ENCODE data around the gene EMB. TPM values are rescaled to one million over a fixed set of nuclear protein-coding genes. Genes with fewer than 3 reads are reported as not detected.
"Not testable (repeated sequence)": the region's sequence is repeated elsewhere in the genome, so short reads cannot be mapped to it uniquely, and the experiment has no call there.

EMB gene
- total RNA-seq, 1 donor from 2014 or later, result 49.1 TPM

GRCh38 chr5:50423100-50423799 lies 17.8 kb downstream of the EMB start:
- DNase-seq (ENCODE audit: low spot score), result not testable (repeated sequence)

GRCh38 chr5:50421184-50421950 lies 19.7 kb downstream of the EMB start:
- DNase-seq (ENCODE audit: low spot score), result not testable (repeated sequence)

DNA sequence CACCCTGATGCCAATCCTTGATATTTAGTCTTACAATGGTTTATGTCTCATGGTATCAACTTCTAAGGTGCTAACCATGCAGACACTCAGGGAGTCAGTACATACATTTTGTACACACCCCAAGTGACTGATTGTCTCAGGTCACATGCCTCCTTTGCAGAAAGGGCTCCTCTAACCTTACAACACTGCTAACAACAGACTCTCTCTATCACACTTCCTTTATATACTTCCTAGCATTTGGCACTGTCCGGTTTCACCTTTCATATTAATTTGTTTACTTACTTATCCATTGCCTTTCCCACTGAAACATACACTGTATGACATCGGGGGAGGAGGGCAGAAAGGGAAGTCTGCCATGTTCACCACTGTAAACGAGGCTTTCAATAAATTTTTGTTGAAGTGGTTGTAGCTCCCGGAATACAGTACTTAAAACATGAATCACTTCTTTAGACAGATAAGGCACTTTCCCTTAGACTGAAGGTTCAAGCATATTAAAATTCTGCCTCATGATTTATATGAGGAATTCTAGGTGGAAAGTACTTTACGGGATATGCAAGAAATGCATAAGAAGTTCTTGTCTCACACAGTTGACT lies 20.6 kb downstream of the EMB start:
- no peak for DNase-seq (ENCODE audit: low spot score)

DNA sequence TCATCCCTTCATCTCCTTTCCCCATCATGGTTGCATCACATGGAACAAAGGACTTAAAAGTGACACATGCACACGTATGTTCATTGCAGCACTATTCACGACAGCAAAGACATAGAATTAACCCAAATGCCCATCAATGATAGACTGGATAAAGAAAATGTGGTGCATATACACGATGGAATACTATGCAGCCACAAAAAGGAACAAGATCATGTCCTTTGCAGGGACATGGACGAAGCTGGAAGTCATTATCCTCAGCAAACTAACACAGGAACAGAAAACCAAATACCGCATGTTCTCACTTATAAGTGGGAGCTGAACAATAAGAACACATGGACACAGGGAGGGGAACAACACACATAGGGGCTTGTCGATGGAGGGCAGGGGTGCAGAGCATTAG lies 21.4 kb downstream of the EMB start:
- not testable (repeated sequence) for DNase-seq (ENCODE audit: low spot score)

DNA sequence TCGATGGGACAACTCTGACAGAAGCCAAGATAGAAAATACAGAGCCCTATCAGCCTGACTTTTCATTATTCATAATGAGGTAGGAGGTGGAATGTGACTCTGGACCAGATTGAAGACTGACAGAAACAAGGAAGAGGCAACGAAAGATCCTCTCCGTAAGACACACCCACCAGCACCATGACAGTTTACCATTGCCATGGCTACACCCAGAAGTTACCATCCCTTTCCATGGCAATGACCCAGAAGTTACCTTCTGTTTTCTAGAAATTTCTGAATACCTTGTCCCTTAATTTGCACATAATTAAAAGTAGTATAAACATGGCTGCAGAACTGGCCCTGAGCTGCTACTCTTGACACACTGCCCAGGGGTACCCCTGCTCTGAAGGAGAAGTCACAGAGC lies 24.5 kb downstream of the EMB start:
- not testable (repeated sequence) for DNase-seq (ENCODE audit: low spot score)

- no peak for DNase-seq (ENCODE audit: low spot score)
These were observed 25.2 kb downstream of the EMB start for GRCh38 chr5:50415912-50416311.

GRCh38 chr5:50410932-50411331 lies 30.2 kb downstream of the EMB start:
- not testable (repeated sequence) for DNase-seq (ENCODE audit: low spot score)

DNA sequence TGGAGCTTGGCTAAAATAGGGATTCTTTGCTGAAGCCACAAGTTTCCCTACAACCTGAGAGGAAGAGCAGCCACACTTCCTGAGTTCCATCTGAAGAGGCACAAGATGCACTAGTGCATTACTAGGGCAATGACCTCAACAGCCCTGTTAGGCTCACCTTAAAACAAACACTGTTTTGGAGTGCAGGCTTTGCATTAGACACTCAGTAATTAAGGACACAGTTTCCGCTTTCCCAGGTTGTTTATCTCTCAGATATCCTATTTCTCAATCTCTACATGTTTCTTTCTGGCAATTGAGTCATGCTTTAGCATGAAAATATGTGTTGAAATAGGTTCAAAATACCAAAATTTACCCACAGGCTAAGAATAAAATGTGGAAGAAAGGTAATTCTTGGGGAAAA lies 34.2 kb downstream of the EMB start:
- DNase-seq (ENCODE audit: low spot score), result no peak

GRCh38 chr5:50401336-50401735 lies 39.8 kb downstream of the EMB start:
- DNase-seq (ENCODE audit: low spot score), result no peak

- DNase-seq (ENCODE audit: low spot score), result not testable (repeated sequence)
These were observed 47.0 kb downstream of the EMB start for GRCh38 chr5:50393925-50394609.

DNA sequence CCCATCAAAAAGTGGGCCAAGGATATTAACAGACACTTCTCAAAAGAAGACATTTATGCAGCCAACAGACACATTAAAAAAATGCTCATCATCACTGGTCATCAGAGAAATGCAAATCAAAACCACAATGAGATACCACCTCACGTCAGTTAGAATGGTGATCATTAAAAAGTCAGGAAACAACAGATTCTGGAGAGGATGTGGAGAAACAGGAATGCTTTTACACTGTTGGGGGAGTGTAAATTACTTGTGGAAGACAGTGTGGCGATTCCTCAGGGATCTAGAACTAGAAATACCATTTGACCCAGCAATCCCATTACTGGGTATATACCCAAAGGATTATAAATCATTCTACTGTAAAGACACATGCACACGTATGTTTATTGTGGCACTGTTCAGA lies 48.8 kb downstream of the EMB start:
- DNase-seq (ENCODE audit: low spot score), result not testable (repeated sequence)

- DNase-seq (ENCODE audit: low spot score), result not testable (repeated sequence)
These were observed 56.7 kb downstream of the EMB start for GRCh38 chr5:50384381-50384780.

GRCh38 chr5:50376696-50377095 lies 64.4 kb downstream of the EMB start:
- DNase-seq (ENCODE audit: low spot score), result not testable (repeated sequence)

GRCh38 chr5:50369287-50370033 lies 71.6 kb downstream of the EMB start:
- not testable (repeated sequence) for DNase-seq (ENCODE audit: low spot score)

DNA sequence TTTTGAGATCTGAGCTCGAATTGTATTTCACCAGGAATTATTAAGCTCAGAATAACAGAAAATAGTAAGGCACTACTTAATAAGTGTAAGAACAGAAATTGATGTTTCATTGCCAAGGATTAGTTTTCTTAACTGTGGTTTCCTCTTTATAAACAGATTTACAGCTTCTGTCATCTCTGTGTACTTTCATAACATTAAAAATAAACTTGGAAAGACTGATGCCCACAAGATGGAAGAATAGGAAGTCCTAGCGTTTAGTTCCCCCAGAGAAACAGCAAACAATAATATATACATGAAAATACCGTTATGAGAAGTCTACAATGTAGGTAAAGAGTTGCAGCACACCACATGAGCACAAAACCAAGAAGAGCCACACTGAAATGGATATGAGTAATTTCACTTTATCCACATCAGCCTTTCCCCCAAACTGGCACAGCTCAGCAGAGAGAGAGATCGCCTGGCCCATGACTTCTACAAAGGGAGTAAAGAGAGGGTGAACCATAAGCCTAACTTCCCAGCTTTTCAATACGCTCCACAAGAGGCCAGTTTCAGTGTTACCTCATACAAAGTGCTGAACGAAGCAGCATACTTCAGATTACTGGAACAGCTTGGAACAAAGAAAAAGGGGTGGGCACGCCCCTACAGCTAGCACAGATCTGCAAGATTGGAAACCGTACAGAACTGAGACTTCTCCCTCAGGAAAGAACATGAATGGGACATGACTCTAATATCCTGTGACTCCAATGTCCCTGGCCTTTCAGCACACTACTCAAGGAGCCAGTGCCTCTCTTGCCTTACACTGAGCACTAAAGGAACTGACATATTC lies 75.4 kb downstream of the EMB start:
- DNase-seq (ENCODE audit: low spot score), result no peak

GRCh38 chr5:50364535-50365309 lies 76.4 kb downstream of the EMB start:
- not testable (repeated sequence) for DNase-seq (ENCODE audit: low spot score)

DNA sequence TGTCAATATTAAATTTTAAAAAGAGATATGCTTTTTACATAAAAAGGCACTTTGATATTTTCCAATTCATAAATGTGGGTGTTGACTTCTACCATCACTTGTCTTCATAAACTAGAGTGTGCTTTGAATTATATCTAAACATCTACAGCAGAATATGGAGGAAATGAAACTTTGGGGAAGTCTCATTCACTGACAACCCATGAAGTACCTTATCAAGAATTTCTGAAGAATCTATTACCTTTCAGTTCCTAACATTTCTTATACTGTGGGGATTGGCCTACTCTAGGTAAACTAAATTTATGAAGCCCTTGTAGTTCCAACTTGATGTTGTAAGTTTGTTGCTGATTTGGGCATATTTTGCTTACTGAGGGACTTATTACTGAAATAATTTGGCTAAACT lies 81.9 kb downstream of the EMB start:
- no peak for DNase-seq (ENCODE audit: low spot score)

DNA sequence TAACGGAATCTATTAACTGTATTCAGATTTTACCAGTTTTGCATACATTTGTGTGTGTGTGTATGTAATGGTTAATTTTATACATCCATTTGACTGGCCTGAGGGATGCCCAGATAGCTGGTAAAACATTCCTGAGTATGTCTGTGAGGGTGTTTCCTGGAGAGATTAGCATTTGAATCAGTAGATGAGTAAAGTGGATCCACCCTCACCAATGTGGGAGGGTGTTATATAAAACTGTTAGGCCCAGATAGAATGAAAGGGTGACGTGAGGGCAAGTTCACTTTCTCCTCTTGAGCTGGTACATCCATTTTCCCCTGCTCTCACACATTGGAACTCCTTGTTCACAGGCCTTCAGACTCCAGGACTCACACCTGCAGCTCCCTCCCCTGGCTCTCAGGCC lies 88.7 kb downstream of the EMB start:
- no peak for DNase-seq (ENCODE audit: low spot score)

All from mesenteric fat pad (tissue), 1 donor.